Progenitor cell of endocrine pancreas (in vitro differentiated cells): ENCODE measurements around the gene LPO. TPM values are rescaled to one million over a fixed set of nuclear protein-coding genes. Genes with fewer than 3 reads are reported as not detected.

Source experiments
- DNase-seq: peaks from one replicate; pipeline ENCODE4 v3.0.0; 2021; ENCODE audit warnings: low spot score; ENCODE audit not compliant: unreplicated experiment
- H3K27ac Mint-ChIP-seq: 2 replicates; pipeline ENCODE4 v1.8.0; 2021; ENCODE audit warnings: mild to moderate bottlenecking, moderate library complexity, mixed read lengths
- H3K27me3 Mint-ChIP-seq: 2 replicates; pipeline ENCODE4 v1.8.0; 2021; ENCODE audit warnings: mixed read lengths
- H3K36me3 Mint-ChIP-seq: 2 replicates; pipeline ENCODE4 v1.8.0; 2022; ENCODE audit warnings: mixed read lengths; ENCODE audit not compliant: insufficient read depth
- H3K4me1 Mint-ChIP-seq: 2 replicates; pipeline ENCODE4 v1.8.0; 2021; ENCODE audit warnings: low read depth, mixed read lengths
- H3K4me3 Mint-ChIP-seq: 2 replicates; pipeline ENCODE4 v1.8.0; 2021; ENCODE audit warnings: low read depth, mild to moderate bottlenecking, moderate library complexity, mixed read lengths
- H3K9me3 Mint-ChIP-seq: 2 replicates; pipeline ENCODE4 v1.8.0; 2021; ENCODE audit warnings: low read depth, mixed read lengths
- total RNA-seq: library from RNA; stranded (reverse); gene quantifications from 2 replicates; pipeline ENCODE4 v1.2.1, GENCODE V29; 2021
- TF ChIP-seq, protein P1 (sequence below): fragments of 200-600 bp; sonication (generic); IDR thresholded peaks from one replicate; pipeline ENCODE4 v1.5.0; 2021; ENCODE audit warnings: antibody characterized with exemption, mild to moderate bottlenecking; ENCODE audit not compliant: unreplicated experiment

Gene LPO
- total RNA-seq, 1 donor from 2014 or later = not detected

DNA sequence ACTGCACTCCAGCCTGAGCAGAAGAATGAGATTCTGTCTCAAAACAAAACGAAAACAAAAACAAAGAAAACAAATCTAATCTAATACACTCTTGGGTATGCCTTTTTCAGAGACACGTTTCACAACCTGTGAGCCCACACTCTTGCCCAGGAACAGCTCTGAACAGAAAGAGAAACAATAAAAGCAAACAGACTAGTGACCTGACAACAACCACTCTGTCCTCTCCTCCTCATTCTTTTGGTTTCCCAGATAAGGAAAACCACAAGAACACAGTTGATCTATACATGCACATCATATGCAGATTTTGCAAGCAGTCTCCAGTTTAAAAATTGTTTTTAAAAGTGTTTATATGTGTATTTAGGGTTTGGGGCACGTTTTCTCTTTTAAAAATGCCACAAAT, 20.6 kb upstream of the LPO start:
- H3K4me1 Mint-ChIP-seq = peaks cover 5% of the 10 kb centered on the region
- peak overlapping the region; percentile 37 for H3K4me3 Mint-ChIP-seq
- no peaks in the 10 kb centered on the region for H3K9me3 Mint-ChIP-seq
- H3K27ac Mint-ChIP-seq = no peak overlapping the region
- TF ChIP-seq, protein P1, sequence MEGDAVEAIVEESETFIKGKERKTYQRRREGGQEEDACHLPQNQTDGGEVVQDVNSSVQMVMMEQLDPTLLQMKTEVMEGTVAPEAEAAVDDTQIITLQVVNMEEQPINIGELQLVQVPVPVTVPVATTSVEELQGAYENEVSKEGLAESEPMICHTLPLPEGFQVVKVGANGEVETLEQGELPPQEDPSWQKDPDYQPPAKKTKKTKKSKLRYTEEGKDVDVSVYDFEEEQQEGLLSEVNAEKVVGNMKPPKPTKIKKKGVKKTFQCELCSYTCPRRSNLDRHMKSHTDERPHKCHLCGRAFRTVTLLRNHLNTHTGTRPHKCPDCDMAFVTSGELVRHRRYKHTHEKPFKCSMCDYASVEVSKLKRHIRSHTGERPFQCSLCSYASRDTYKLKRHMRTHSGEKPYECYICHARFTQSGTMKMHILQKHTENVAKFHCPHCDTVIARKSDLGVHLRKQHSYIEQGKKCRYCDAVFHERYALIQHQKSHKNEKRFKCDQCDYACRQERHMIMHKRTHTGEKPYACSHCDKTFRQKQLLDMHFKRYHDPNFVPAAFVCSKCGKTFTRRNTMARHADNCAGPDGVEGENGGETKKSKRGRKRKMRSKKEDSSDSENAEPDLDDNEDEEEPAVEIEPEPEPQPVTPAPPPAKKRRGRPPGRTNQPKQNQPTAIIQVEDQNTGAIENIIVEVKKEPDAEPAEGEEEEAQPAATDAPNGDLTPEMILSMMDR = no peak
- H3K27me3 Mint-ChIP-seq = peaks cover 9% of the 10 kb centered on the region
- H3K36me3 Mint-ChIP-seq = peaks cover 8% of the 10 kb centered on the region
- DNase-seq = no peak

DNA sequence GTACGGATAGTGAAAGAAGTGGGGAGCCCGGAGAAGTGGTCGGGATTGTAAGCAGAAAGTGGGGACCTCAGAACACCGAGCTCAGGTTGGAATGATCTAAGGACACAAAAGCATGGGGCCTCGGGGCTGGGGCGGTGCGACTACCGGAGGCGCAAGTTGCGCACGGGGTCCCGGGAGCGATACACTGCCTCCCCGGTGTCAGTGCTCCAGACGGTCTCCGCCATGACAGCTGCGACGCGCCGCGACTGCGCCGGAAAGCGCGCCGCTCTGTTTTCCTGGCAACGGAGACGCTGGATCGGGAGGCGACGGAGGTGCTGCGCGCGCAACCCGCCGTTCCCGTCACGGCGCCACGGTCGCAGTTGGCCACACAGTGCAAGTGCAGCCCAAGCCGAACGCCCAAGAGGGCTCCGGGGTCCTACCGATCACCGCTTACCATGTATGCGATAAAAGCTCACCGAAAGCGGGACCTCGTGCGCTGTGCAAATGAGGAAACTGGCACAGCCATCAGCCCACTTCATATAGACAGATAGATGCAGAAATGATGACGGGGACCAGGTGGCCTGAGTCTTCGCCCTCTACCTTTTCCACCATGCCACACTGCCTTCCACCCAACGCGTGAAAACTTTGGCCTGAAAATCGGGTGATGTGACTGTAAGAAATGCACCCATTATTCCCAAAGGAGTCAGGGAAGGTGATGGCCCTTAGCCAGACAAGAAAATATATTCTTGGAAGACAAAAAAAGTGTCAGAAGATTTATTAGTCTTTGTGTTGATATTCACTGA, 19.2 kb upstream of the LPO start, which contains the start of gene MKS1:
MKS1 (minus strand) TSS at position 249 of the 782 bp plus-strand sequence; CDS start at position 224, 25 bp downstream.
- no peaks in the 10 kb centered on the region for H3K36me3 Mint-ChIP-seq
- peak within 1 kb of the TSS; percentile 92 for H3K4me3 Mint-ChIP-seq
- H3K9me3 Mint-ChIP-seq = no peaks in the 10 kb centered on the region
- DNase-seq = peak; percentile 95
- H3K27me3 Mint-ChIP-seq = peaks cover 14% of the 10 kb centered on the region
- peak within 1 kb of the TSS; percentile 95 for H3K27ac Mint-ChIP-seq
- TF ChIP-seq, protein P1 = peak; percentile 68
- H3K4me1 Mint-ChIP-seq = peaks cover 5% of the 10 kb centered on the region

DNA sequence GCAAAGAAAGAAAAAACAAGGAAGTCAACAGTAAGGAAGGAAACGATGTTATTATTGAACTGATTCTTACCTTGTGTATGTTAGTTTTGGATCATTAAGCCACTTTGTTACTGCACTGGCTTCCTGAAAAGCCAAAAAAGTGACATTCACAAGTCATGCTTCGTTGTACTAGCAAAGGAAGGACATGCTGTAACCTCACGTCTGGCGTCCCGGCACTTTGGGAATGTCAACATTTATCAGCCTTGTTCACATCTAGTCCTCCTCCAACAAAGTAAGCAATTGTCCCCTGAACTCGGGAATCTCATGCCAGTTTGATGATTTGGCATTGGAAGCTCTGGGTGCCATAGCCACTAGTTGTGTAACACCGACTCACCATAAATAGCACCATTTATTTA, 18.6 kb upstream of the LPO start:
- peak overlapping the region; percentile 95 for H3K27ac Mint-ChIP-seq
- H3K4me3 Mint-ChIP-seq = peak overlapping the region; percentile 92
- peaks cover 5% of the 10 kb centered on the region for H3K4me1 Mint-ChIP-seq

DNA sequence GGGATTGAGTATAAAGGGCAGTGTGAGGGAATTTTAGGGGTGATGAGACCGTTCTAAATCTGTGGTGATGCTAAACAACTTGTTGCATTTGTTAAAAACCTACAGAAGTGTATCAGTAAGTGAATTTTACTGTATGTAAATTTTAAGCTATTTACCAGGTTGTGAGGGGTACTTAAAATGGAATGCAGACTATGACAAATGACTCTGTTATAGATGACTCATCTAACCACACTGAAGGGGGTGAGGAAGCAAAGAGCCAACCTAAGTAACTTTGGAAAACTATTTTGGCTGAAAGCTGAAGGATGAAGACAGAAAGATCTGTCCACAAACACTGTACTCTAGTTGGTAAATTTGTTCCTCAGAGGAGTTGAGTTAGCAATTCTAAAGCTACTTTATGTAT, 14.1 kb upstream of the LPO start:
- DNase-seq = no peak
- Mint-ChIP-seq H3K9me3 (no peaks in the 10 kb centered on the region), H3K4me1 (peaks cover 3% of the 10 kb centered on the region), H3K36me3 (no peaks in the 10 kb centered on the region), H3K4me3 (no peak overlapping the region), H3K27me3 (peaks cover 29% of the 10 kb centered on the region), H3K27ac (no peak overlapping the region)
- TF ChIP-seq, protein P1 = no peak

More for the DNA sequence above, 18.6 kb upstream of the LPO start:
- Mint-ChIP-seq H3K36me3 (no peaks in the 10 kb centered on the region), H3K9me3 (no peaks in the 10 kb centered on the region), H3K27me3 (peaks cover 17% of the 10 kb centered on the region)
- DNase-seq = no peak
- TF ChIP-seq, protein P1 = no peak

DNA sequence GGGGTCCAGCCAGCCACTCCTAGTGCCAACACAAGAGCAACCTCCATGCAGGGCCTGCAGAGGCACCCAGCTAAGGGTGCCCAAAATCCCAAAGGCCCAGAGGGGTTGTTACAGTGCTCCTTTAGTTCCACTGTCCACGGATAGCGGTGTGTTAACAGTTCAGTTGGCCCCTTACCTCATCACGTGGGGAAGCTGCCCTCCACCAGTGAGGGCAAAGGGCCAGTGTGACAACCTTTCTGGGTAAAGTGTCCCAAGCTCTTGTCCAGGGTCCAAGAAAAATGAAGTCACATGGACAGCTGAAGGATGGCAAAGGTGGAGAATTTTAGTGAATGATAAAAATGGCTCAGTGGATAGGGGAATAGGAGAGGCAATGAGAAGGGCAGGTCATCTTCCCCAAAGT, 10.7 kb upstream of the LPO start:
- H3K4me3 Mint-ChIP-seq = no peak overlapping the region

More for the DNA sequence above, 10.7 kb upstream of the LPO start:
- Mint-ChIP-seq H3K4me1 (no peaks in the 10 kb centered on the region), H3K27ac (no peak overlapping the region), H3K27me3 (peaks cover 42% of the 10 kb centered on the region), H3K9me3 (no peaks in the 10 kb centered on the region), H3K36me3 (no peaks in the 10 kb centered on the region)
- TF ChIP-seq, protein P1 = no peak
- DNase-seq = no peak
